ENCODE measurements around the gene CAPN3.

DNA sequence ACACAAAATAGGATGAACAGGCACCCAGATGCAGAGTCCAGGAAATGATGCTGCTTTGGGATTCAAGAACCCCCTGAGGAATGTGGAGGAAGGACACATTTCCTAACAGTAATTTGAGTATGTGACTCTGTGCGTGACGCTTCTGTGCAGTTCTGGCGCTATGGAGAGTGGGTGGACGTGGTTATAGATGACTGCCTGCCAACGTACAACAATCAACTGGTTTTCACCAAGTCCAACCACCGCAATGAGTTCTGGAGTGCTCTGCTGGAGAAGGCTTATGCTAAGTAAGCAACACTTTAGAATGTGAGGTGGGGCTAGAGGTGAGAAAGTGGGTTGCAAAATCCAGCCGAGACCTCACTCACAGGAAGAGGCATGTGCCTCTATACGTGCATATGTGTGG is 28.3 kb downstream of the CAPN3 start:
- no peak for TF ChIP-seq PPARA (CRISPR knock-in tag; IDR thresholded peaks at IDR 0.05; ENCODE audit: borderline replicate concordance)
- no peak for TF ChIP-seq ZFP3 (CRISPR knock-in tag; IDR thresholded peaks at IDR 0.05)
- TF ChIP-seq ZNF70 (CRISPR knock-in tag; IDR thresholded peaks at IDR 0.05), result no peak
- TF ChIP-seq ARNTL (CRISPR knock-in tag; IDR thresholded peaks at IDR 0.05; ENCODE audit: borderline replicate concordance, low read depth), result no peak
- TF ChIP-seq ISL1 (CRISPR knock-in tag; IDR thresholded peaks at IDR 0.05), result no peak
- no peak for TF ChIP-seq BACH2 (CRISPR knock-in tag; IDR thresholded peaks at IDR 0.05; ENCODE audit: borderline replicate concordance)
- TF ChIP-seq, protein P1, sequence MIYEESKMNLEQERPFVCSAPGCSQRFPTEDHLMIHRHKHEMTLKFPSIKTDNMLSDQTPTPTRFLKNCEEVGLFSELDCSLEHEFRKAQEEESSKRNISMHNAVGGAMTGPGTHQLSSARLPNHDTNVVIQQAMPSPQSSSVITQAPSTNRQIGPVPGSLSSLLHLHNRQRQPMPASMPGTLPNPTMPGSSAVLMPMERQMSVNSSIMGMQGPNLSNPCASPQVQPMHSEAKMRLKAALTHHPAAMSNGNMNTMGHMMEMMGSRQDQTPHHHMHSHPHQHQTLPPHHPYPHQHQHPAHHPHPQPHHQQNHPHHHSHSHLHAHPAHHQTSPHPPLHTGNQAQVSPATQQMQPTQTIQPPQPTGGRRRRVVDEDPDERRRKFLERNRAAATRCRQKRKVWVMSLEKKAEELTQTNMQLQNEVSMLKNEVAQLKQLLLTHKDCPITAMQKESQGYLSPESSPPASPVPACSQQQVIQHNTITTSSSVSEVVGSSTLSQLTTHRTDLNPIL (CRISPR knock-in tag; IDR thresholded peaks at IDR 0.05; ENCODE audit: low read depth), result no peak
- TF ChIP-seq ESRRG (CRISPR knock-in tag; IDR thresholded peaks at IDR 0.05), result no peak
- TF ChIP-seq SNAI2 (CRISPR knock-in tag; IDR thresholded peaks at IDR 0.05), result no peak
- TF ChIP-seq, protein P2, sequence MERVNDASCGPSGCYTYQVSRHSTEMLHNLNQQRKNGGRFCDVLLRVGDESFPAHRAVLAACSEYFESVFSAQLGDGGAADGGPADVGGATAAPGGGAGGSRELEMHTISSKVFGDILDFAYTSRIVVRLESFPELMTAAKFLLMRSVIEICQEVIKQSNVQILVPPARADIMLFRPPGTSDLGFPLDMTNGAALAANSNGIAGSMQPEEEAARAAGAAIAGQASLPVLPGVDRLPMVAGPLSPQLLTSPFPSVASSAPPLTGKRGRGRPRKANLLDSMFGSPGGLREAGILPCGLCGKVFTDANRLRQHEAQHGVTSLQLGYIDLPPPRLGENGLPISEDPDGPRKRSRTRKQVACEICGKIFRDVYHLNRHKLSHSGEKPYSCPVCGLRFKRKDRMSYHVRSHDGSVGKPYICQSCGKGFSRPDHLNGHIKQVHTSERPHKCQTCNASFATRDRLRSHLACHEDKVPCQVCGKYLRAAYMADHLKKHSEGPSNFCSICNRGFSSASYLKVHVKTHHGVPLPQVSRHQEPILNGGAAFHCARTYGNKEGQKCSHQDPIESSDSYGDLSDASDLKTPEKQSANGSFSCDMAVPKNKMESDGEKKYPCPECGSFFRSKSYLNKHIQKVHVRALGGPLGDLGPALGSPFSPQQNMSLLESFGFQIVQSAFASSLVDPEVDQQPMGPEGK (CRISPR knock-in tag; IDR thresholded peaks at IDR 0.05; ENCODE audit: borderline replicate concordance), result no peak
- TF ChIP-seq, protein P3, sequence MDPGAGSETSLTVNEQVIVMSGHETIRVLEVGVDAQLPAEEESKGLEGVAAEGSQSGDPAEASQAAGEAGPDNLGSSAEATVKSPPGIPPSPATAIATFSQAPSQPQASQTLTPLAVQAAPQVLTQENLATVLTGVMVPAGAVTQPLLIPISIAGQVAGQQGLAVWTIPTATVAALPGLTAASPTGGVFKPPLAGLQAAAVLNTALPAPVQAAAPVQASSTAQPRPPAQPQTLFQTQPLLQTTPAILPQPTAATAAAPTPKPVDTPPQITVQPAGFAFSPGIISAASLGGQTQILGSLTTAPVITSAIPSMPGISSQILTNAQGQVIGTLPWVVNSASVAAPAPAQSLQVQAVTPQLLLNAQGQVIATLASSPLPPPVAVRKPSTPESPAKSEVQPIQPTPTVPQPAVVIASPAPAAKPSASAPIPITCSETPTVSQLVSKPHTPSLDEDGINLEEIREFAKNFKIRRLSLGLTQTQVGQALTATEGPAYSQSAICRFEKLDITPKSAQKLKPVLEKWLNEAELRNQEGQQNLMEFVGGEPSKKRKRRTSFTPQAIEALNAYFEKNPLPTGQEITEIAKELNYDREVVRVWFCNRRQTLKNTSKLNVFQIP (CRISPR knock-in tag; IDR thresholded peaks at IDR 0.05; ENCODE audit: borderline replicate concordance, low read depth), result no peak
- TF ChIP-seq OSR1 (CRISPR knock-in tag; IDR thresholded peaks at IDR 0.05), result no peak
- no peak for TF ChIP-seq ZNF565 (CRISPR knock-in tag; conservative IDR thresholded peaks at IDR 0.05; ENCODE audit: low read depth)
